Measurements from ENCODE around the gene C19orf85. TPM values are rescaled to one million over a fixed set of nuclear protein-coding genes. Genes with fewer than 3 reads are reported as not detected.
"Not testable (repeated sequence)": the region's sequence is repeated elsewhere in the genome, so short reads cannot be mapped to it uniquely, and the experiment has no call there.

The C19orf85 gene
- total RNA-seq, 1 donor from 2014 or later, result not detected

DNA sequence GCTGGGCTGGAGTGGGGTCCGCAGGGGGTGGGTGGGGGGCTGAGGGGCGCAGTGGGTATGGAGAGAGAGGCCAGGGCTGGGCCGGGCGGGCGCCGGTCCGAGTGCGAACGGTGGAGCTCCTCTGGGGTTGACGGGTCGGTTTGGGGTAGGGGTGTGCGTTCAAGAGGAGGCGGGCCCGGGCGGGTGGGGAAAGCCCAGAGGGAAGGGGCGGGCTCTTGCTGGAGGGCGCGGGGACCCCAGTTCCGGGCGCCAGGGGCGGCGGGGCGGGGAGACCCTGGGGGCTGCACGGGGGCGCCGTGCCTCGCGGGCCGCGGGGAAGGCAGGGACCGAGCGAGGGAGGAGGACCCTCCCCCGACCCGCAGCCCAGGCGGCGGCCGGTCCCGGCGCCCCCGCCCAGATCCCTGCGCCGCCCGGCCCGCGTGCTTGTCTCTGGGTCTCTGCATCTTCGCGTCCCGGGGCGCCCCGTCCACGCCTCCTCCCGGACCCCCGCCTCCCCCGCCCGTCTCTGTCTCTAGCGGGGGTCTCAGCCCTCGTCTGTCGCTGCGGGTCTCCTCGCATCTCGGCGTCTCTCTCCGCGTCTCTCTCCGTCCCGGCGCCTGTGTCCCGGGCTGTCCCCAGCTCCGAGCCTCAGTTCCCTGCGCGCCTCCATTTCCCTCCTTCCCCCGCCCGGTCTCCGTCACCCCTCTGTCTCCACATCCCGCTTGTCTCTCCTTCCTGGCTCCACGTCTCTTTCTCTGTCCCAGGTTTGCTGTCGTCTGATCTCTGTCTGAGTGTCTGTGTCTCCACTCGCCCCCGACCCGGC lies 13.2 kb downstream of the C19orf85 start:
- peaks cover 0 to 6% (median 2%) of the 10 kb centered on the region in 3 donors for H3K36me3 ChIP-seq (ENCODE audit: control insufficient read depth in 3 of 3, insufficient read depth in 3 of 3, low read length in 3 of 3)
- H3K4me3 ChIP-seq (ENCODE audit: low read length in 3 of 3), result no peak overlapping the region
- no peak overlapping the region for H3K27ac ChIP-seq (ENCODE audit: low read depth, low read length)
- peaks cover 0 to 9% (median 4%) of the 10 kb centered on the region in 3 donors for H3K4me1 ChIP-seq (ENCODE audit: control insufficient read depth in 3 of 3, insufficient read depth in 3 of 3, low read length in 3 of 3)
- no peak overlapping the region for H3K9ac ChIP-seq (ENCODE audit: low read depth in 1 of 3, low read length in 3 of 3)
- peaks cover 40 to 51% (median 45%) of the 10 kb centered on the region in 3 donors for H3K27me3 ChIP-seq (ENCODE audit: control insufficient read depth in 3 of 3, insufficient read depth in 3 of 3, low read length in 3 of 3)
- H3K9me3 ChIP-seq (ENCODE audit: control insufficient read depth in 3 of 3, low read length in 3 of 3), result no peaks in the 10 kb centered on the region

DNA sequence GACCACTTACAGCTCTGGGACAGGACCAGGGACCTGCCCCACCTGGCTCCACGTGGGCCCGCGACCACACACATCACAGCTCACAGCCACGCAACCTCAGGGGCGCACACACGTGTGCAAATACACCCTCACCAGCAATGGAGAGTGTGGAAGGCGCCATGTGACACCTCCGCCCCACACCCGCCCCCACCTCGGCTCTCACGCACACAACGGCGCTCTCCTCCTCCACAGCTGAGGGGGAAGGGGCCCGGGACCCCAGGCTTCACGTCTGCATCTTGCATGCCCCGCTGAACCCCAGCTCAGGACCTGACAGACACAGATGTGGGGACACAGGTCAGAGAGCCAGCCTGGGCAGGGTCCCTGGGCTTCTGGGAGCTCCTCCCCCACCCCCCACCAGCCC lies 15.1 kb downstream of the C19orf85 start:
- no peaks in the 10 kb centered on the region for H3K9me3 ChIP-seq (ENCODE audit: control insufficient read depth in 3 of 3, low read length in 3 of 3)
- no peak overlapping the region for H3K9ac ChIP-seq (ENCODE audit: low read depth in 1 of 3, low read length in 3 of 3)
- H3K4me3 ChIP-seq (ENCODE audit: low read length in 3 of 3), result no peak overlapping the region
- no peak overlapping the region for H3K27ac ChIP-seq (ENCODE audit: low read depth, low read length)
- H3K27me3 ChIP-seq (ENCODE audit: control insufficient read depth in 3 of 3, insufficient read depth in 3 of 3, low read length in 3 of 3), result peaks cover 57 to 66% (median 61%) of the 10 kb centered on the region in 3 donors
- H3K4me1 ChIP-seq (ENCODE audit: control insufficient read depth in 3 of 3, insufficient read depth in 3 of 3, low read length in 3 of 3), result peaks cover 0 to 9% (median 4%) of the 10 kb centered on the region in 3 donors
- no peaks in the 10 kb centered on the region for H3K36me3 ChIP-seq (ENCODE audit: control insufficient read depth in 3 of 3, insufficient read depth in 3 of 3, low read length in 3 of 3)

DNA sequence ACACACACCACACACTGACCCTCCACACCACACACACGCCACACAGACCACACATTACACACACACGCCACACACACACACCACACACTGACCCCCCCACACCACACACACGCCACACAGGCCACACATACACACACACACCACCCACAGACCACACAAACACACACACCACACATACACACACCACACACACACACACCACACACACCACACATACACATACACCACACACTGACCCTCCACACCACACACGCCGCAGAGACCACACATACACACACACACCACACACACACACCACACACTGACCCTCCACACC lies 16.4 kb downstream of the C19orf85 start:
- H3K36me3 ChIP-seq (ENCODE audit: control insufficient read depth in 3 of 3, insufficient read depth in 3 of 3, low read length in 3 of 3); H3K4me1 ChIP-seq (ENCODE audit: control insufficient read depth in 3 of 3, insufficient read depth in 3 of 3, low read length in 3 of 3); H3K9me3 ChIP-seq (ENCODE audit: control insufficient read depth in 3 of 3, low read length in 3 of 3); H3K9ac ChIP-seq (ENCODE audit: low read depth in 1 of 3, low read length in 3 of 3); H3K4me3 ChIP-seq (ENCODE audit: low read length in 3 of 3); H3K27ac ChIP-seq (ENCODE audit: low read depth, low read length): not testable (repeated sequence)
- H3K27me3 ChIP-seq (ENCODE audit: control insufficient read depth in 3 of 3, insufficient read depth in 3 of 3, low read length in 3 of 3), result peaks cover 68 to 77% (median 73%) of the 10 kb centered on the region in 3 donors

DNA sequence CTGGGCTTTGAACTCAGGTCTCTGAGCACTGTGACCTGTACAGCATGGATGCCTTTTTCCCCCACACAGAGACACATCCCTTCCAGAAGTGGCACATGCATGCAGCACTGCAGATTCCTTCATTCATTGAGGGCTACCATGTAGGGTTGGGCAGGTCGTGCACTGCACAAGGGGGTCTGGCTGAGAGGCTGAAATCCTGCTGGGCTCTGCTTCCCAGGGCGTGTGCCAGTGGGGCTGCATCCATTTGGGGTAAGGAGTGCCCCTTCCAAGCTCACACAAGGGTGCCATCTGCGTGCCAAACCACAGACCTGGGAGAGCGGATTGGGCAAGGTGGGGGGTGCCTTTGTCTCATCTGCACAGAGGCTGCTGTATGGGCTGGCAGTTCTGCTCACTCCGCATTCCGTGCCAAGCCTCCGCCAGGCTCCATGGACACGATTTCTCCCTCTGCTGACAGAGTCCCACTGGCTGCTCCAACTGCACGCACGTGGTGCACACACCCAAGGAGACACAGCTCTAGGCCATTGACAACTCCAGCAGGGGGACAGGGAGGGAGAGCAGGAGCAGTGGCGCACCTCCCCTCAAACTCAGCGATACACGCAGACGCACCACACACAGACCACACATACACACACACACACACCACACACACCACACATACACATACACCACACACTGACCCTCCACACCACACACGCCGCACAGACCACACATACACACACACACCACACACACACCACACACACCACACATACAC lies 17.0 kb downstream of the C19orf85 start:
- Histone ChIP-seq H3K9ac (ENCODE audit: low read depth in 1 of 3, low read length in 3 of 3) (no peak overlapping the region), H3K36me3 (ENCODE audit: control insufficient read depth in 3 of 3, insufficient read depth in 3 of 3, low read length in 3 of 3) (no peaks in the 10 kb centered on the region), H3K9me3 (ENCODE audit: control insufficient read depth in 3 of 3, low read length in 3 of 3) (no peaks in the 10 kb centered on the region), H3K4me3 (ENCODE audit: low read length in 3 of 3) (no peak overlapping the region), H3K27ac (ENCODE audit: low read depth, low read length) (no peak overlapping the region), H3K4me1 (ENCODE audit: control insufficient read depth in 3 of 3, insufficient read depth in 3 of 3, low read length in 3 of 3) (peaks cover 0 to 9% (median 4%) of the 10 kb centered on the region in 3 donors), H3K27me3 (ENCODE audit: control insufficient read depth in 3 of 3, insufficient read depth in 3 of 3, low read length in 3 of 3) (peaks cover 70 to 79% (median 78%) of the 10 kb centered on the region in 3 donors)

DNA sequence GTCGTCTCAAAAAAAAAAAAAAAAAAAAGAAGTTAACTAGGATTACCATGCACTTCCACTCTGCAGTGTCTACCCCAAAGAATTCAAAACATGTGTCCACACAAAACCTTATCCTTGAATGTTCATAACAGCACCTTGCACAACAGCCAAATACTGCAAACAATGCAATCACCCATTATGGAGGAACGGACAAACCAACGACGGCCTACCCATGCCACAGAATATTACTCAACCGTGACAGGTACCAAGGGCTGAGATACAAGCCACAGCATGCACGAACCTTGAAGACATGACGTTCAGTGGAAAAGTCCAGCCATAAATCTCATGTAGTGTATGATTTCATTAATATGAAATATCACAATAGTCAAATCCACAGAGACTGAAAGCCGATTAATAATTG lies 18.5 kb downstream of the C19orf85 start:
- H3K27ac ChIP-seq (ENCODE audit: low read depth, low read length), result no peak overlapping the region
- H3K9ac ChIP-seq (ENCODE audit: low read depth in 1 of 3, low read length in 3 of 3), result no peak overlapping the region
- H3K9me3 ChIP-seq (ENCODE audit: control insufficient read depth in 3 of 3, low read length in 3 of 3), result no peaks in the 10 kb centered on the region
- no peaks in the 10 kb centered on the region for H3K36me3 ChIP-seq (ENCODE audit: control insufficient read depth in 3 of 3, insufficient read depth in 3 of 3, low read length in 3 of 3)
- no peak overlapping the region for H3K4me3 ChIP-seq (ENCODE audit: low read length in 3 of 3)
- H3K4me1 ChIP-seq (ENCODE audit: control insufficient read depth in 3 of 3, insufficient read depth in 3 of 3, low read length in 3 of 3), result peaks cover 0 to 5% (median 4%) of the 10 kb centered on the region in 3 donors
- peaks cover 75 to 81% (median 75%) of the 10 kb centered on the region in 3 donors for H3K27me3 ChIP-seq (ENCODE audit: control insufficient read depth in 3 of 3, insufficient read depth in 3 of 3, low read length in 3 of 3)

DNA sequence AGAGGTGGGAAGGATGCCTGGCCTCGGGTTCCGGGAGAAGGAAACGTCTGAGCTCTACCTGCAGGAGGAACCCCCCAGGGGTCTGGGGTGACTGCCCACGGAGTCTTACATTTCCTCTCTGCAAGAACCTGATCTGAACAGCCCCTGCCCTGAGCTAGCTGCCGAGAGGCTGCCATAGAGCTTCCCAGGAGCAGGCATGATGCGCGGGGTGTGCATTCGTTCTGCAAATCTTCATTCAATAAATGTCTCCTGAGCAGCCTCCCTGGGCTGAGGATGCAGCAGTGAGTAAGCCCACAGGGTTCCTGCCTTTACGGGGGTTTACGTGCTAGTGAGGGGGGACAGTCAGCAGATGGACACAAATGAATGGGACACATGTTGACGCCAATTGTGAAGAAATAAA lies 19.9 kb downstream of the C19orf85 start:
- Histone ChIP-seq H3K9ac (ENCODE audit: low read depth in 1 of 3, low read length in 3 of 3) (no peak overlapping the region), H3K27ac (ENCODE audit: low read depth, low read length) (no peak overlapping the region), H3K36me3 (ENCODE audit: control insufficient read depth in 3 of 3, insufficient read depth in 3 of 3, low read length in 3 of 3) (no peaks in the 10 kb centered on the region), H3K9me3 (ENCODE audit: control insufficient read depth in 3 of 3, low read length in 3 of 3) (no peaks in the 10 kb centered on the region), H3K4me3 (ENCODE audit: low read length in 3 of 3) (no peak overlapping the region), H3K27me3 (ENCODE audit: control insufficient read depth in 3 of 3, insufficient read depth in 3 of 3, low read length in 3 of 3) (peaks cover 81 to 82% (median 82%) of the 10 kb centered on the region in 3 donors), H3K4me1 (ENCODE audit: control insufficient read depth in 3 of 3, insufficient read depth in 3 of 3, low read length in 3 of 3) (peaks cover 3 to 11% (median 5%) of the 10 kb centered on the region in 3 donors)

DNA sequence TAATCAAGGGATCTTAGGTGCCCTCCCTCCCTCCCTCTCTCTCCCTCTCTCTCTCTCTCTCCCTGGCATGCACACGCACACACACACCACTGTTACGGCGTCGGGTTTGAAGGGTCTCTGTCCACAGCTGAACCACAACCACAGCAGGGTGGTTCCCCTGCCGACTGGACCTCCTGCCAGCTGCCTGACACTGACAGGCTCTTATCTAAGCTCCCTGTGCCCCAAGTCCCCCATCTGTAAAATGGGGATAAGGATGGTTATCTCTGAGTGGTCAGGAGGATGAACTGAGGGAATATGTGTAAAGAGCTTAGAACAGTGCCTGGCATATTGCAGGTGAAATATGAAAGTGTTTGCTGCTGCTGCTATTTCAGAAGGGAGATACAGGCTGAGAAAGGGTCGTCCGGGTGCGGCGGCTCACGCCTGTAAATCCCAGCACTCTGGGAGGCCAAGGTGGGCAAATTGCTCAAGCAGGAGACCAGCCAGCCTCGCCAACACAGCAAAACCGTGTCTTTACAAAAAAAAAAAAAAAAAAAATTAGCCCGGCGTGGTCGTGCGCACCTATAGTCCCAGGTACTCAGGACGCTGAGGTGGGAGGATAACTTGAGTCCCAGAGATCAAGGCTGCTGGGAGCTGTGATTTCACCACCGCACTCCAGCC lies 20.6 kb downstream of the C19orf85 start:
- Histone ChIP-seq H3K9ac (ENCODE audit: low read depth in 1 of 3, low read length in 3 of 3) (no peak overlapping the region), H3K9me3 (ENCODE audit: control insufficient read depth in 3 of 3, low read length in 3 of 3) (no peaks in the 10 kb centered on the region), H3K4me1 (ENCODE audit: control insufficient read depth in 3 of 3, insufficient read depth in 3 of 3, low read length in 3 of 3) (peaks cover 3 to 11% (median 5%) of the 10 kb centered on the region in 3 donors), H3K36me3 (ENCODE audit: control insufficient read depth in 3 of 3, insufficient read depth in 3 of 3, low read length in 3 of 3) (no peaks in the 10 kb centered on the region), H3K4me3 (ENCODE audit: low read length in 3 of 3) (no peak overlapping the region), H3K27ac (ENCODE audit: low read depth, low read length) (no peak overlapping the region), H3K27me3 (ENCODE audit: control insufficient read depth in 3 of 3, insufficient read depth in 3 of 3, low read length in 3 of 3) (peaks cover 81 to 83% (median 82%) of the 10 kb centered on the region in 3 donors)

DNA sequence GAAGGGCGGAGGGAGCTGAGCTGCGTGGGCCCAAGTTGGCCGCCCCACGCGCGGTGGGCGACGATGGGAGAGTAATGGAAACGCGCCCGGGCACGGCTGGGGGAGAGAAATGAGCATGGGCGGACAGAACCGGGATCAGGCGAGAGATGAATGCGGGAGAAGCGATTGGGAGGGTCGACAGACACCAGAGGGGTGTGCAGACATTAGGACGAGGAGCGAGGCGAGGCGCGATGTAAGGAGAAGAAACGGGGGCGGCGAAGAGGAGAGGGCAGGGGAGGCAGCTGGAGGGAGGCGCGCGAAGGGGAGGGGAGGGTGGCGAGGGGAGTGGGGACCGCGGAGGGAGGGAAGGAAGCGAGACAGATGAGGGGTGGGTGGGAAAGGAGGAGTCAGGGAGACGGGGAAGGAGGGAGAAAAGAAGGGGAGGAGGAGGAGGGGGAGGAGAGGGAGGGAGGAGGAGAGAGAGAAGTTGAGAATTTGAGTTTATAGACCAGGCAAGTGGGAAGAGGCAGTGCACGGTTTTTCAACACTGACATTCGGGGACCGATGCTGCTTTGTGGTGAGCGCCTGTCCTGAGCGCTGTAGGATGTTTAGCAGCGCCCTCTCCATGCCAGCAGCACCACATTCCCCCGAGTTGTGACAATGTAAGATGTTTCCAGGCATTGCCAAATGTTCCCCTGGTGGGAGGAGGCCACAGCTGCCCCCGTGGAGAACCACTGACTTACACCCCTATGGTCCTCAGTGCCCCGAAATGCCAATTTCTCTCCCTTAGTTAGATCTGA lies 21.3 kb downstream of the C19orf85 start, which contains the start of gene SHISA7:
Gene SHISA7 (minus strand): TSS at position 256 of the 779 bp plus-strand sequence. CDS start 437 bp downstream, outside the sequence.
- H3K9me3 ChIP-seq (ENCODE audit: control insufficient read depth in 3 of 3, low read length in 3 of 3), result no peaks in the 10 kb centered on the region
- H3K4me3 ChIP-seq (ENCODE audit: low read length in 3 of 3), result no peak within 1 kb of the TSS
- peaks cover 3 to 11% (median 5%) of the 10 kb centered on the region in 3 donors for H3K4me1 ChIP-seq (ENCODE audit: control insufficient read depth in 3 of 3, insufficient read depth in 3 of 3, low read length in 3 of 3)
- H3K36me3 ChIP-seq (ENCODE audit: control insufficient read depth in 3 of 3, insufficient read depth in 3 of 3, low read length in 3 of 3), result no peaks in the 10 kb centered on the region
- no peak within 1 kb of the TSS for H3K9ac ChIP-seq (ENCODE audit: low read depth in 1 of 3, low read length in 3 of 3)
- H3K27ac ChIP-seq (ENCODE audit: low read depth, low read length), result no peak within 1 kb of the TSS
- peaks cover 82 to 84% (median 83%) of the 10 kb centered on the region in 3 donors for H3K27me3 ChIP-seq (ENCODE audit: control insufficient read depth in 3 of 3, insufficient read depth in 3 of 3, low read length in 3 of 3)

DNA sequence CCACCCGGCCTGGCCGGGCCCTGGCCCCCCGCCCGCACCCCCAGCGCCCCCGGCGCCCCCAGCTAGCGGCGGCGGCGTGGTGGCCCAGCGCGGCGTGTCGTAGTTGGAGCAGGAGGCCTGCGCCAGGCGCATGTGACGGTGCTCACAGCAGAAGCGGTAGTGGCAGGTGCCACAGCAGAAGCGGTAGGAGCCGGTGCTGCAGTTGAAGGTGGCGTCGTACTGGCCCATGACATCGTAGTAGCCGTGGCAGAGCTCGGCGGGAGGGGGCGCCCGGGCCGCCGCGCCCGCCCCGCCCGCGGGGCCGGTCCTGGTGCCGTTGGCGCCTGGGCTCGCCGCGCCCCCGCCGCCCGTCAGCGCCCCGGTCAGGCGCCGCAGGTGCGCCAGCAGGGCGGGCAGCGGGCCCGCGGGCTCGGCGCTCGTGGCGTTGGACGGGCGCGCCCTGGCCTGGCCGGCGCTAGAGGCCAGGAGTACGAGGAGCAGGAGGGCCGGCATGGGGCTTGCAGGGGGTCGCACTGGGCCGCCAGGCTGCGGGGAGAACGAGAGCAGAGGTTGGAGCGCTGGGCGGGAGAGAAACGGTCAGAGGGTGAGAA lies 22.1 kb downstream of the C19orf85 start:
- H3K36me3 ChIP-seq (ENCODE audit: control insufficient read depth in 3 of 3, insufficient read depth in 3 of 3, low read length in 3 of 3), result no peaks in the 10 kb centered on the region
- H3K9ac ChIP-seq (ENCODE audit: low read depth in 1 of 3, low read length in 3 of 3), result no peak overlapping the region
- H3K4me3 ChIP-seq (ENCODE audit: low read length in 3 of 3), result no peak overlapping the region
- no peaks in the 10 kb centered on the region for H3K9me3 ChIP-seq (ENCODE audit: control insufficient read depth in 3 of 3, low read length in 3 of 3)
- peaks cover 78 to 83% (median 80%) of the 10 kb centered on the region in 3 donors for H3K27me3 ChIP-seq (ENCODE audit: control insufficient read depth in 3 of 3, insufficient read depth in 3 of 3, low read length in 3 of 3)
- peaks cover 3 to 11% (median 3%) of the 10 kb centered on the region in 3 donors for H3K4me1 ChIP-seq (ENCODE audit: control insufficient read depth in 3 of 3, insufficient read depth in 3 of 3, low read length in 3 of 3)
- H3K27ac ChIP-seq (ENCODE audit: low read depth, low read length), result no peak overlapping the region

Measured in skeletal muscle tissue (tissue), 4 donors.